Left ventricle myocardium superior (tissue), 1 donor: ENCODE data around the gene LDLRAD4. TPM values are rescaled to one million over a fixed set of nuclear protein-coding genes. Genes with fewer than 3 reads are reported as not detected.

Experiments used
- ATAC-seq: fragments of 200-7000 bp; cut with Tn5 transposase; one replicate; pipeline ENCODE4 v1.9.1; 2020; ENCODE audit warnings: mild to moderate bottlenecking, moderate library complexity
- DNase-seq: peaks from one replicate; pipeline ENCODE4 v3.0.0-alpha.2; 2020
- intact Hi-C: fragments of 100-400 bp; cut with micrococcal nuclease; formaldehyde crosslinking; loops from one replicate; pipeline ENCODE4 v1.11.0; 2022
- total RNA-seq: library from RNA; stranded (reverse); fragmentation: NEBNext Ultra II Directional; extraction: Animal tissue kit (Norgen Biotek cat#: 25700); gene quantifications from one replicate; pipeline ENCODE4 v1.2.1, GENCODE V29; 2021
- donor health status: DM: no; HTN: yes; CAD: no; lungs with severe emphysema.

LDLRAD4 gene
- total RNA-seq, 1 donor from 2014 or later: 26.0 TPM

GRCh38 chr18:13353084-13353823, 134.7 kb downstream of the LDLRAD4 start:
- ATAC-seq (peak; percentile 28), DNase-seq (no peak)
- intact Hi-C loops: no loop called here

DNA sequence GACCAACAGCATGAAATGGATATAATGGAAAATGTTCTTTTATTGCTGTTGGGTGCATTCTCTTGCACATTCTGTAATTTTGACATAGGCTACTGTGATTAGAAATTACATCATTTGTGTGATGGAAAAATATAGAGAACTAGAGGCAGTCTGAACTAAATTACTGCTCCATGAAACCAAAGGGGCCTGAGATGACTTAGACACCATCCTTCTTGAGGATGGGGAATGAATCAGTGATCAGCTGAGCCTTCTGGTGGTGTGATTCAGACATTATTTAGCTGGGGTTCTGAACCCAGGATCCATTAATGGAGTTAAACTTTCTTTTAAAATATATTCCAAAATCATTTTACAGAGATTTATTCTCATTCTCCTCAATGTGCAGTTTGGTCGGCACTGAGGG, 135.8 kb downstream of the LDLRAD4 start:
- ATAC-seq (no peak), DNase-seq (no peak)
- intact Hi-C loops: no loop called here

DNA sequence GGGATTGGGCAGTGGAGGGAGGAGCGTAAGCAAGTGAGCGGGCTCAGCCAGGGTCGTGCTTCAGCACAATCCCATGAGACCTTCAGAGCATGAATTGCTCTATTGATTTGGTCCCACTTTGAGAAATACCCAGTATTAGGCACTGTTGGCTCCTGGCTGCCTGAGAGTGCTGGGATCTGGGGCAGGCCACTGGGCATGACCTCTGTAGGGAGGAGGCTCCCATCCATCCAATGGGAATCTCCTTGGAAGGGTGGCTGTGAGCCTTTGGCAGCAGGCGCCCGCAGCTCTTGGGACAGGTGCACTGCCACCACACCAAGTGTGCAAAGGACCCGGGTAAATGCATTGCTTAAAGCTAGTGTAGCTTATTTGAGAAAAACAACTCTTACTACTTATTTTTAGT, 137.5 kb downstream of the LDLRAD4 start:
- ATAC-seq (no peak), DNase-seq (no peak)
- intact Hi-C loops: no loop called here

DNA sequence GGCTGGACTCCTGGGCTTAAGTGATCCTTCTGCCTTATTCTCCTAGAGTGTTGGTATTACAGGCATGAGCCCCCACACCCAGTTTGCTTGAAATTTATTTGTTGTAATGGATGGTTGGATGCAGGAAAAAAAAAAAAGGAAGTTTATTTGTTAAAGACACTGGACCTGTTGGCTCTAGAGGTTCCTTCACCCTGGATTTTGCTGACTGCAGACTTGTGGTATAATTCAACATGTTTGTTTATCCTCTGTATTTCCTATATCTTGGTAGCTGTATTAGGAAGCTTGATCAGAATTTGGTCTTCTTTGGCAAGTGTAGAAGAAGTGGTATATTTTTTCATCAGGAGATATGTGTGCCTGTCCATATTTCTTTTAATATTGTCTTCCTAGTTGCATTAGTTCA, 138.7 kb downstream of the LDLRAD4 start:
- DNase-seq (no peak), ATAC-seq (no peak)
- intact Hi-C loops: no loop called here

- DNase-seq (no peak), ATAC-seq (no peak)
- intact Hi-C loops: no loop called here
Observed at GRCh38 chr18:13359210-13359609, 140.7 kb downstream of the LDLRAD4 start.

- ATAC-seq (peak; percentile 11), DNase-seq (no peak)
- intact Hi-C loops: no loop called here
Observed at GRCh38 chr18:13361431-13361830, 142.9 kb downstream of the LDLRAD4 start.

GRCh38 chr18:13362051-13362450, 143.5 kb downstream of the LDLRAD4 start:
- no peak for DNase-seq
- intact Hi-C loops: no loop called here
- peak; percentile 69 for ATAC-seq

GRCh38 chr18:13362607-13363006, 144.0 kb downstream of the LDLRAD4 start:
- intact Hi-C loops: no loop called here
- DNase-seq (no peak), ATAC-seq (no peak)

DNA sequence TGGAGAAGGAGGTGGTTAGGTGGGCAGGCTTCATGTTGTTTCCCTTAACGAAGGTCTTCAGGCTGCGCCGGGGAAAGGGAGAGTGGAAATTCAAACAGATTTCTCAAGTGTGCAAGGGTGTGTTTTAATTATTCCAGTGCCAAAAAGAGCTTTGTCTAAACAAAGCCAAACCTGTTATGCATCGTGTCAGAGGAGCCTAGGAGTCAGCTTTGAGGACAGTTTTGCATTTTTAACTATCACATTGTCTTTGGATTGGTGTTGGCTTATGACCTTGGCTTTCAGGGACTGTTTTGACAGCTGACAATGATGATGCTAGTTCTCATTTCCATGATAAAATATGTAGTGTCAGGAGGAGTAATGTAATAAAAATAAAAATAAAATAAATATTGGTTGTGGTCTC, 144.8 kb downstream of the LDLRAD4 start:
- DNase-seq (no peak), ATAC-seq (no peak)
- intact Hi-C loops: no loop called here

DNA sequence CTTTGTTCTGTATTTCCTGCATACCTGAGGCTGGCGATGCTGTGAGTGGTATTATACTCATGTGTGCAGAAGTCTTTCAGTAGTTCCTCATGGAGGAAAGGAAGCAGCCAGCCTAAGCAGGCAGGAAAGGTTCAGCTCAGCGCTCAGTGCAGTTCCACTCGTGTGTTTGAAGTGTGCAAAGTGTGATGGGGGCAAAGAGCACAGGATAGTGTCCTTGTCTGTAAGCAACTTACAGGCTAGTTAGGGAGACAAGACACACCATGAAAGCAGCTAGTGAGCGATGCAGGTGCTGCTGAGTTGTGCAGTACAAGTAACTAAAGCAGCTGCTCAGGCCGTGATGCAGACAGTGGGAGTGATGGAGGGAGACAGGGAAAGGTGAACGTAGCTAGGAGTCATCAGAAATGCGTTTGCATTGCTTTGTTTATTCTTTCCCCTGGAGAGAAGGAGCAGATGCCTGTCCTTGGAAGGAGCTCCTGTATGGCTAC, 146.2 kb downstream of the LDLRAD4 start:
- ATAC-seq (no peak), DNase-seq (no peak)
- intact Hi-C loops: no loop called here

DNA sequence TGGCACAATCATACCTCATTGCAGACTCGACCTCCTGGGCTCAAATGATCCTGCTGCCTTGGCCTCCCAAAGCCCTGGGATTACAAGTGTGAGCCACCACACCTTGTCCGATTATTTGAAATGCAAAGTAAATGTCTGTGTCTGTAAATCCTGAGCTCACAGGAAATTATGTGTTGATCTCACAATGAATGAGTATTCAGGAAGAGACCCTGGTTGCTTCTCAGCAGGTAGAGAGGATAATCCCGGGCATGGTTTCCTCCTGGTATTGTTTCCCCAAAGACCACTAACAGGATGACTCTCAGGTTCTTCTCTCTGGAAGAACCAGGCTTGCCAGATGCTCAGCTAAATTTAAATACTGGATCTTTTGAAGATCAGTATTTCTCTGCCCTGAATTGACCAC, 147.6 kb downstream of the LDLRAD4 start:
- ATAC-seq: no peak
- intact Hi-C loops: no loop called here
- DNase-seq: no peak

GRCh38 chr18:13366541-13366940, 148.0 kb downstream of the LDLRAD4 start:
- intact Hi-C loops: no loop called here
- DNase-seq (no peak), ATAC-seq (no peak)

- DNase-seq: no peak
- no peak for ATAC-seq
- intact Hi-C loops: no loop called here
Observed at GRCh38 chr18:13366962-13367892, 148.7 kb downstream of the LDLRAD4 start.

DNA sequence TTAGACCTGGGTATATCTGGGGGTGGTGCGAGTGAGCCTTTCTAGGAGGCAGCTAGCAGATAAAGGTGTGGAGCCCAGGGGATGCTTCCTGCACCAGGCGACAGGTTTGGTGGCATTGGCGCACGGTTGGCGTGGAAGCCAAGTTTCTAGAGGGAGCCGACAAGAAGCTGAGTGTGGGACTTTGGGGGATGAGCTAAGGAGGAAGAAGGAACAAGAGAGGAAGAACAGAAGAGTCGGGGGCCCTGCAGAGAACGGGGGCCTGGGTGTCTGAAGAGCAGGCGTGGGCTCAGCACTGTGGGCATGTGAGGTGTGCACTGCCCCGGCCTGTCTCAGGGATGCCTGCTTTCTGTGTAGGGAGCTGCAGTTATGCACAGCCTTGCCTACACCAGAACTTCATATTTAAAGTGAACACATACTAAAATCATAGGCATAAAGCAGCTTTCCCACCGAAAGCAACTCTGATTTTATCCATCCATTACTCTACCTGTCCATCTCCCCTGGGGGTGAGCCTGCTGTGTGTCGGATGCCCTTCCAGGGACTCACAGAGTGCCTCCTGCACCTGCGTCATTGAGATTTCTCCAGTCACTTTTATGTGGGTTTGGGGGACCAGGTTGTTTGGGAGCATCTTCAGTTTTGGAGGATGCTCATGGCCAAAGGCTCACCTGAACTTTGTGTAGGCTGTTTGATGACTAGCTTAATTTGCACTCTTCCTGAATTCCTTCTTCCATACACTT, 149.7 kb downstream of the LDLRAD4 start:
- intact Hi-C loops: no loop called here
- DNase-seq: no peak
- no peak for ATAC-seq

DNA sequence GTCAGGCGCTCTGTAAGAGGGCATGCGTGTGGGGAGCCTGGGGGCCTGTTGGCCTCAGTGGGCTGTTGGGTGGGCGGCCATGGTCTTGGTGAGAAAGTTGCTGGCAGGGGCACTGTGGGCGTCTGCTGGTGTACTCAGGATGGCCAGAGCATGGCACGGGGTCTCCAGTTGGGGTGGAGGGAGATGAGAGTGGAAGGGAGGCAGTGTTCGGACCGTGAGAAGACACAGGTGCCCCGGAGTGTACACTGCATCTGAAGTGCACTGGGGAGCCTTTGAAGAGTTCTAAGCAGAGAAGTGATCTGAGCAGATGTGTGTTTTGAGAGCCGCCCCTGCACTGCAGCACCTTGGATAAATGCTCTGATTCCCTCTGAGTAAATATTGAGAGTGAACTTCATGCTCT, 150.8 kb downstream of the LDLRAD4 start:
- ATAC-seq (no peak), DNase-seq (no peak)
- intact Hi-C loops: no loop called here

DNA sequence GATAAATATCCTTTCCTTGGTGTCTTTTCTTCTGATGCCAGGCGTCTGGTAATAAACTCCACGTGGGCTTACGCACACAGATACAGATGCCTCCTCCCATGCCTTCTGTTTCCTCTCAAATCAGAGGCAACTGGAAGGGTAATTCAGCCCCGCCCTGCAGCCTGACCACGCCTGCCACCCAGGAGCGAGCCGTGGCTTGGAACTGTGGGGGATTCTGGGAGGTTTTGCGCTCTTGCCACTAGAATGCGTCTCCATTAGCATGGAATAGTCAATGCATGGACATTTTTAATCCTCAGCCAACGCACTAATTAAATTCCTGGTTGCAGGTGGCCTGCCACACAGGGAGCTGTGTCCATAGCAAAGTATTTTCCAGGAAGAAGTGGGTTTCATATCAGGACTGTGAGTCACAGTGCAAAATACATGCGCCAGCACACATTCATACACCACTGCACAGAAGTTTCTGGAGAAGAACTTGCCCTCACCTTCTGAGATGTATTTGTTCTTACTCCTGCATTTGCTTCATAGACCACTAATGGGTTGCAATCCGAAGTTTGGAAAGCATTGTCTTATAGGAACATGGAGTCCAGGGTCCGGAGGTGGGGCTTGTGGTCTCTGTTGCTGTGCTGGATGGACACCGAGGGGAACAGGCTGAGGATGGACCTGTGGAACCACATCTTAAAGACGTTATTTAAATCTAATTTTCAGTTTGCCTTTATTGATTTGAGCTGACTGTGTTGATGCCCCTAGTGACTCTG, 151.4 kb downstream of the LDLRAD4 start:
- DNase-seq (no peak), ATAC-seq (no peak)
- intact Hi-C loops: no loop called here

- intact Hi-C loops: no loop called here
- ATAC-seq: no peak
- no peak for DNase-seq
Observed at GRCh38 chr18:13370995-13371625, 152.6 kb downstream of the LDLRAD4 start.

DNA sequence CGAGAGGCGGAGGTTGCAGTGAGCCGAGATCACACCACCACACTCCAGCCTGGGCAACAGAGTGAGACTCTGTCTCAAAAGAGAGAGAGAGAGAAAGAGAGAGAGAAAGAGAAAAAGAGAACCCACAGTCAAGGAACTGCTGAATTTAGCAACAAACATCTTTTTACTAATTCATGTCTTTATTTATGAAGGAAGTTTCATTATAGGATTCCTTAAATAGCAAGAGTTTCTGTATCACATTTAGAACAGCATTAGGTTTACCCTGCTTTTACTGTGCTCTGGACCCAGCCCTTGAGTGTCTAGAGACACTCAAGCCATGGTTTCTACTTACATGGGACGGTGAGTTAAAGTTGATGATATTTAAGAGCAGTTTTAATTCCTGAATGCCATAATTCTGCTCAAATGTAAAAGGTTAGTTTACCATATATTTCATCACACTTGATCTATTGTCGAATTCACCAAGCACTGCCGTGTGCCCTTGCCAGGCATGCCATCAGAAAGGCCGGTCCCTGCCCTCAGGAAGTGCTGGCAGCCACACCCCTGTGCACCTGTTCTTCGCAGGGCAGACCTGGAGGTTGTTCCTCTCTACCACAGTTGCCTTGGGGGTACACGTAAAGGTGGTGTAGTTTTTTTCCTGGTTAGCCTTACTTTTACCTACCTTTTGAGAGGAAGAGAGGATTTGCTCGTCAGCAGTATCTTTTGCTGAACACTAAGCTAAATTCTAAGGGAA, 153.3 kb downstream of the LDLRAD4 start:
- DNase-seq: no peak
- intact Hi-C loops: no loop called here

More for the DNA sequence above, 153.3 kb downstream of the LDLRAD4 start:
- ATAC-seq: no peak
